Measurements from ENCODE around the gene IRX2. TPM values are rescaled to one million over a fixed set of nuclear protein-coding genes. Genes with fewer than 3 reads are reported as not detected.

IRX2 gene
- total and polyA plus RNA-seq, 2 of the 8 experiments (the other 6 are each of a cell fraction or from before 2014, with no cell fraction given) = 23.4 to 40.4 TPM

DNA sequence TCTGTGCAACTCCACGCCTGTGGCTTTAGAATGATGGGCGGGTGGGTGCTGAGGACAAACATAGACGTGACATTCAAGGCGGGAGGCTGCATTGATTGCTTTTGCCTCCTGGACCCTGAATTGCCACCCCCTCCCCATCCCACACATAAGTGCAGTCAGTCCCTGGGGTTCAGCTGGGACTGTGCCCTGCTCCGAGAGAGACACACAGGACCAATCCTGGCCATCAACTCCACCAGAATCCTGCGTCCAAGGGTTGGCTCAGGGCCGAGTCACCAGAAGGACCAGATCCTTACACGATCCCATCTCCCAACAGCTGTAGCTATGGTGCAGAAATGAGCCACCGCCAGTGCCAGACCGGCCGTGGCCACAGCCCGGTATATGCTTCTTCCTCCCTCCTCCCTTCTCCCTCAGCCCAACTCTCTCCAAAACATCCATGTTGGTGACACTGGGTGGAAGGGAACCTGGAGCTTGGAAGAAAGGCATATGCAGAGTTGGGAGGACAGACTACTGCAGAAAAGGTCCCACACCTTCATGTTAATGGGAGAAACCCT lies 27.4 kb downstream of the IRX2 start:
- no peak overlapping the region for H3K4me2 ChIP-seq (ENCODE audit: insufficient read depth in 1 of 2, low read depth in 2 of 2, low read length in 2 of 2)
- DNase-seq (ENCODE audit: low read depth in 1 of 2, low spot score in 2 of 2) (no peak), FAIRE-seq (no peak)
- no peak overlapping the region for H3K18ac ChIP-seq (ENCODE audit: extremely low read depth, low read length)
- no peak overlapping the region for H2BK15ac ChIP-seq (ENCODE audit: low read length)
- no peak overlapping the region for H3K56ac ChIP-seq (replicated peaks; ENCODE audit: insufficient read length, low read depth, low read length)
- no peaks in the 10 kb centered on the region for H3K9me3 ChIP-seq (ENCODE audit: insufficient read depth in 2 of 2, low read depth in 1 of 2, low read length in 1 of 2)
- H3K23me2 ChIP-seq (ENCODE audit: low read depth, low read length) = no peaks in the 10 kb centered on the region
- no peaks in the 10 kb centered on the region for H4K20me1 ChIP-seq (replicated peaks in 1 of 2; ENCODE audit: control insufficient read depth in 1 of 2, insufficient read depth in 2 of 2, low read length in 2 of 2)
- H2AK5ac ChIP-seq (ENCODE audit: low read depth, low read length) = no peak overlapping the region
- H3K9ac ChIP-seq (replicated peaks in 1 of 4; ENCODE audit: extremely low read depth in 1 of 4, low read depth in 3 of 4, low read length in 3 of 4) = no peak overlapping the region
- no peak overlapping the region for H2BK120ac ChIP-seq (replicated peaks; ENCODE audit: low read depth, low read length)
- H3K4me1 ChIP-seq (replicated peaks in 1 of 4; ENCODE audit: control insufficient read depth in 3 of 4, insufficient read depth in 4 of 4, low read length in 3 of 4) = no peaks in the 10 kb centered on the region; a peak in 1 of 7 replicates
- no peaks in the 10 kb centered on the region for H3K79me1 ChIP-seq (ENCODE audit: low read depth, low read length)
- 91% methylated on average over 10 of the region's 12 CpGs; no CpG with 5 or more reads in 1 of the 2 experiments for WGBS, 2 experiments (ENCODE audit: extremely low coverage in 1 of 2, insufficient coverage in 1 of 2, insufficient read length in 1 of 2, insufficient replicate concordance in 2 of 2, low coverage in 1 of 2, low lambda C conversion rate in 2 of 2, missing lambda C conversion rate in 1 of 2)
- no peak overlapping the region for H2BK5ac ChIP-seq (ENCODE audit: low read depth, low read length)
- H3K14ac ChIP-seq (ENCODE audit: insufficient read length) = no peak overlapping the region
- no peaks in the 10 kb centered on the region for H3K36me3 ChIP-seq (ENCODE audit: control insufficient read depth in 2 of 4, insufficient read depth in 4 of 4, low read length in 3 of 4)
- H3K4me3 ChIP-seq (ENCODE audit: extremely low read depth in 1 of 4, insufficient read depth in 2 of 4, low read depth in 3 of 4, low read length in 4 of 4) = no peak overlapping the region
- H4K8ac ChIP-seq (ENCODE audit: extremely low read depth, insufficient read depth, low read length) = no peak overlapping the region
- H2BK20ac ChIP-seq (ENCODE audit: low read length) = no peak overlapping the region
- no peak overlapping the region for H3K27ac ChIP-seq (ENCODE audit: low read depth, low read length)
- no peak overlapping the region for H2AFZ ChIP-seq (ENCODE audit: low read length)
- H3K23ac ChIP-seq (ENCODE audit: insufficient read length) = no peak overlapping the region
- H4K5ac ChIP-seq (ENCODE audit: insufficient read length, low read depth, low read length) = no peak overlapping the region
- ChIA-PET POLR2A (ENCODE audit: partially characterized antibody) (interaction anchor here (1.2 kb wide), 1 partner anchor 14 kb away, joined by 3 read pairs; no protein-coding TSS in a partner anchor), CTCF (ENCODE audit: partially characterized antibody) (no interaction called here)
- H3K4ac ChIP-seq (replicated peaks; ENCODE audit: insufficient read length, low read depth, low read length) = no peak overlapping the region
- no peak overlapping the region for H4K91ac ChIP-seq (replicated peaks; ENCODE audit: insufficient read length, low read length)
- no peak overlapping the region for H2BK12ac ChIP-seq (ENCODE audit: low read depth, low read length)
- peaks cover 0 to 3% (median 0%) of the 10 kb centered on the region in 4 experiments; a peak in 1 of 7 replicates for H3K27me3 ChIP-seq (replicated peaks in 1 of 4; ENCODE audit: control insufficient read depth in 3 of 4, extremely low read depth in 1 of 4, insufficient read depth in 3 of 4, low read length in 3 of 4)
- no peaks in the 10 kb centered on the region for H3K79me2 ChIP-seq (ENCODE audit: control insufficient read depth in 1 of 2, insufficient read depth in 2 of 2, low read length in 2 of 2)
- TF ChIP-seq, protein P1, sequence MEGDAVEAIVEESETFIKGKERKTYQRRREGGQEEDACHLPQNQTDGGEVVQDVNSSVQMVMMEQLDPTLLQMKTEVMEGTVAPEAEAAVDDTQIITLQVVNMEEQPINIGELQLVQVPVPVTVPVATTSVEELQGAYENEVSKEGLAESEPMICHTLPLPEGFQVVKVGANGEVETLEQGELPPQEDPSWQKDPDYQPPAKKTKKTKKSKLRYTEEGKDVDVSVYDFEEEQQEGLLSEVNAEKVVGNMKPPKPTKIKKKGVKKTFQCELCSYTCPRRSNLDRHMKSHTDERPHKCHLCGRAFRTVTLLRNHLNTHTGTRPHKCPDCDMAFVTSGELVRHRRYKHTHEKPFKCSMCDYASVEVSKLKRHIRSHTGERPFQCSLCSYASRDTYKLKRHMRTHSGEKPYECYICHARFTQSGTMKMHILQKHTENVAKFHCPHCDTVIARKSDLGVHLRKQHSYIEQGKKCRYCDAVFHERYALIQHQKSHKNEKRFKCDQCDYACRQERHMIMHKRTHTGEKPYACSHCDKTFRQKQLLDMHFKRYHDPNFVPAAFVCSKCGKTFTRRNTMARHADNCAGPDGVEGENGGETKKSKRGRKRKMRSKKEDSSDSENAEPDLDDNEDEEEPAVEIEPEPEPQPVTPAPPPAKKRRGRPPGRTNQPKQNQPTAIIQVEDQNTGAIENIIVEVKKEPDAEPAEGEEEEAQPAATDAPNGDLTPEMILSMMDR (IDR thresholded peaks at IDR 0.05; ENCODE audit: control extremely low read depth in 1 of 3, insufficient read depth in 1 of 3, low read depth in 1 of 3, low read length in 3 of 3) = no peak
- TF ChIP-seq CBX5 (IDR thresholded peaks at IDR 0.05; ENCODE audit: low read depth, low read length) (no peak), JUN (IDR thresholded peaks at IDR 0.05; ENCODE audit: low read depth, low read length) (no peak), TAF1 (IDR thresholded peaks at IDR 0.05; ENCODE audit: low read depth, low read length) (no peak)
- TF ChIP-seq, protein P2, sequence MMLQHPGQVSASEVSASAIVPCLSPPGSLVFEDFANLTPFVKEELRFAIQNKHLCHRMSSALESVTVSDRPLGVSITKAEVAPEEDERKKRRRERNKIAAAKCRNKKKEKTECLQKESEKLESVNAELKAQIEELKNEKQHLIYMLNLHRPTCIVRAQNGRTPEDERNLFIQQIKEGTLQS (IDR thresholded peaks at IDR 0.05; ENCODE audit: insufficient read depth, low read depth, low read length) = no peak
